NCI-H1417 treated with DMSO at 0.1 percent for 48 hours (cell line): ENCODE measurements around the gene LRRC45.

Experiments
- DNase-seq: peaks from one replicate; lab custom pipeline; 2025; lab: John Stamatoyannopoulos, UW

The LRRC45 gene

DNA sequence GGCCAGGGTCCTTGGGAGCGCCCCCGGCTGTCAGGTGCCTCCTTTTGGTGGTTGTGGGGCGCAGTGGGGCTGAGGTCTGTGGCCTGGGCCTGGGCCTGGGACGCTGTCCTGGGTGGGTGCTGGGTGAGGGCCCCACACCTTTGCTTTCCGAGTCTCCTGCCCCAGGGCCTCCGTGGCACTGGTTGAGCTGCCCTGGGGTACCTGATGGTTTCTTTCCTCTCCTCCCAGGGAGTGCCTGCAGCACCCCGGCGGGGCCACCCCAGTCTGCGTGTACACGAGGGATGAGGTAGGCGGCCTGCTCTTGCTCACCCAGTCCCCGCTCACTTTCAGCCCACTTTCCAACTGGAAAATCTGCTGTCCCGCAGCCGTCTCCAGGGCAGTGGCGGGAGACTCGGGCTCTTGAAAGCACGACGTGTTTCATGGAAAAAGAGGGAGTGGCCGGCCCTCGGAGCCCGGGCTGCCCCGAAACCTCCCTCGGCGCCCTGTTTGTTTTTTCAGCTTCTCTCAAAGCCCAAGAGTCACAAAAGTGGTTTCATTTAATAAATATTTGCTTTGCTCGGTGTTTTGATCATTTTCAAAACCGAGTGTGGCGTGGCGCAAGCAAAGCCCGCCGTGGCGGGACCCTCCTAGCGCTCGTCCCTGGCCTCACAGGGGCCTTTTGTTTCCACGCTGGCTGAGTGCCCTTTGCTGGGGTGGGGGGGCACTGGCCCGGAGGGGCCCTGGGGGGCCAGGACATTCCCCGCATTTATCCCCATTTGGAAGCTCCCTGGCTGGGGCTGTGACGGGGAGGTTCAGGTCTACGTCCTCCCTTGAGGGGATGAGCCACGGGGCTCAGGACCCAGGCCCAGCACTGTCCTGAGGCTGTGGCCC, 28.3 kb upstream of the LRRC45 start:
- DNase-seq, result no peak

DNA sequence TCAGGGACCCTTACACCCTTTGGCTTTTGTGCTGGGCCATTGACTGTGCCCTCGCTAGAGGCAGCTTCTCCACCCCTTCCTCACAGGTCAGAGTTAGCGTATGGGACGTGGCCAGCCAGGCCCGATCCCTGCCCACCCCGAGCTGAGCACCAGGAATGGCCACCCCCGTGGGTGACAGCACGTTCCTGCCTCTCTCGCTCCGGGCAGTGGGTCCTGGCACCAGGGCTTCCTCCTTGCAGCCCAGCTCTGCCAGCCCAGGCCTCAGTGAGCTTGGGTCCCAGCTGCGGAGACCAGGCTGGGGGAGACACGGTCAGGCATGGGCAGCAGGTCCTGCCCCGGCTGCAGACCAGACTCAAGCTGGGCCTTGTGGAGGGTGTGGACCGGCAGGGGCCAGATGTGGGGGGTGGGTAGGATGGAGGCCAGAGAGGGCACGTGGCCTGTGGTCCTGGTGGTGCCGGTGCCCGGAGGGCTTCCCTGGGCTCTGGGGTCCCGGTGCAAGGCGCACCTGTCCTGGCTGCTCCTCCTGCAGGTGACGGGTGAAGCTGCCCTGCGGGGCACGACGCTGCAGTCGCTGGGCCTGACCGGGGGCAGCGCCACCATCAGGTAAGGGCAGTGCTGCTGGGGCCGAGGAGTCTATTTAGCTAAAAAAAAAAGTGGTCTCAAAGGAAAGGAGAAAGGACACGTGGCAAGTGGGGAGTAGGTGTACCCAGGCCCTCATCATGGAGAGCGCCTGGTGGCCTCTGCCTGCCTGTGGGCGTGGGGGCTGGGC, 27.5 kb upstream of the LRRC45 start:
- DNase-seq, result no peak

DNA sequence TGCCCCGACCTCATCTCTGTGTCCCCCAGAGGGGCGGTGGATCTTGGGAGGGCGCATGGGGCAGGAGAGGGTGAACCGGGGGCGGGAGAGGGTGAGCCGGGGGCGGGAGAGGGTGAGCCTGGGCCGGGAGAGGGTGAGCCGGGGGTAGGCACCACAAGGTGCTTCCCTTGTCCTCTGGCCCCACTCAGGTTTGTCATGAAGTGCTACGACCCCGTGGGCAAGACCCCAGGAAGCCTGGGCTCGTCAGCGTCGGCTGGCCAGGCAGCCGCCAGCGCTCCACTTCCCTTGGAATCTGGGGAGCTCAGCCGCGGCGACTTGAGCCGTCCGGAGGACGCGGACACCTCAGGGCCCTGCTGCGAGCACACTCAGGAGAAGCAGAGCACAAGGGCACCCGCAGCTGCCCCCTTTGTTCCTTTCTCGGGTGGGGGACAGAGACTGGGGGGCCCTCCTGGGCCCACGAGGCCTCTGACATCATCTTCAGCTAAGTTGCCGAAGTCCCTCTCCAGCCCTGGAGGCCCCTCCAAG, 26.8 kb upstream of the LRRC45 start:
- DNase-seq, result no peak

DNA sequence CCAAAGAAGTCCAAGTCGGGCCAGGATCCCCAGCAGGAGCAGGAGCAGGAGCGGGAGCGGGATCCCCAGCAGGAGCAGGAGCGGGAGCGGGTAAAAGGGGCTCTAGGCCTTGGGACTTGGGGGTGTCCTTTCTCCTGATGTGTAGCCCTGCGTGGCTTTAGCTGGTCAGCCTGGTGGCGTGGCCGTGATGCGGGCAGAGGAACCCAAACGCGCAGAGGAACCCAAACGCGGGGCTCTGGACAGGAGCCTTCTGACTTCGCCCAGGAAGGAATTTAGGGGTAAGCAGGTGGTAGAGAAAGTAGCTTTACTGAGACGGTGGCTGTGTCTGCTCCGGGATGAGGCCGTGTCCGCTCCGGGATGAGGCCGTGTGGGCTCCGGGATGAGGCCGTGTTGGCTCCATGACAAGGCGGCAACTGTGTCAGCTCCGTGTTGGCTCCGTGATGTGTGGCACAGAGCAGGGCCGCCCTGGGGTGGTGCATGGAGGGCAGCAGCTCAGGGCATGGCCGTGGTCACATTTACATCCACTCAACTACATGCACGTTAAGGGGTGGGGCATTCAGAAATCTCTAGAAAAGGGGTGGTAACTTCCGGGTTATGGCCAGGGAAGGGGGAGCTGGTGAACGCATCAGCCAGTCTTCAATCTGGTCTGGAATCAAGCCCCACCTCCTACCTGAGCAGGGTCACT, 26.2 kb upstream of the LRRC45 start:
- DNase-seq, result no peak

DNA sequence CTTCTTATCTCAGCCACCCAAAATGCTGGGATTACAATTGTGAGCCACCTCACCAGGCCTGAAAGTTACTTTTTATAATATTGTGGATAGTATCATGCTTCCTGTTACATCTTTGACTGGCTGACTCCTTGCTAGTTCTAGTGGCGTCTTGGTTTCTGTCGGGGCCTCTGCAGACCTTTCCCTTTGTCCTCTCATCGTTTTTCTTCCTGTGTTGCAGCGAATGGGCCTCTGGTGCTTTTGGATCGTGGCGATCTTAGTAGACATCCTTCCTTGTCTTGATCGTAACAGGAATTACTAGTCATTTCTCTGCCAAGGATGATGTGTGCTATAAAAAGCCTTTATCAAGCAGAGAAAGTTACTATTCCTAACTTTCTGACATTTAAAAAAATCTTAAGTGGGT, 24.9 kb upstream of the LRRC45 start:
- no peak for DNase-seq

DNA sequence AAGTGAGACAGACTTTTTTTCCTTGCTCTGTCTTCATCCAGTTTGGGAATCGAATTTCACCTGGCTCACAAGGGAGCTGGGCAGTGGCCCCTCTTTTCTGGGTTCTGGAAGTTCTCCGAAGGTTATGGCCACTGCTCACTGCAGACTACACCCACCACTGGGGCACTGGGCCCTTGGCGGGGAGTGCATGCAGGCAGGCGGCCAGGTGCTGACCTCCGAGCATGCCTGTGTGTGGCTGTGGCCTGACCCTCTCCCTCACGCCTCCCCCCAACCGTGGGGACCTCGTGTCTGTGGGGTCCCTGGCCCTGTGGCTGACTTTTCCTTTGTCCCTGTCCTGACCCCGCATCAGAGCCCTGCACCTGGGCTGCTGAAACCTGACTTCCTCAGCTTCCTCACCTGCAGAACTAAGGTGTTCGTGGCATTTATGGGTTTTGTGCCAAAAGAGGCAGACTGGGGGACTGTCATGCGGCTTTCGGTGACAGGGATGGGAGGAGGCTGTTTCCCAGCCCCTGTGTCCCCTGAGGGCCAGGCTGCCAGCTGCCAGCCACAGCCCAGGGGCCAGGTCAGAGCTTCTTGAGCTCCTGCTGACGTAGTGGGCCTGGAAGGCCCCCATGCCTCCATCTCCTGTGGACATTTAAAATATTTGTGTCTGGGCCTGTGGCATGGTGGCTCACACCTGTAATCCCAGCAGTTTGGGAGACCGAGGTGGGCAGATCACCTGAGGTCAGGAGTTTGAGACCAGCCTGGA, 24.2 kb upstream of the LRRC45 start:
- no peak for DNase-seq

DNA sequence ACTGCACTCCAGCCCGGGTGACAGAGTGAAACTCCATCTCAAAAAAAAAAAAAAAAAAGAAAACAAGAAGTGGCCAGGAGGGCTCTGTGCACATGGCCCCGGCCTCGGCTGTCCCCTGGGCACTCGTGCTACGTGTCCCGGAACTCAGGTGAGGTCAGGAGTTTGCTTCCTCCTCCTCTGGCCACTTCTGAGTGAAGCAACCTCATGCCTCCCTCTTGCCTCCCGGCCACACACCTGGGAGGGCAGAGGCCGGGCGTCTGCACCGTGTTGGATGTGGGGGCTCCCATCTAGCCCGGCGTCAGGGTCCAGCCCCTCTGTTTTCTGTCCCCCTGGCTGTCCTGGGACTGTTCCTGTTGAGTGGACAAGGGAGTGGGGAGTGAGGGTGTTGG, 23.5 kb upstream of the LRRC45 start:
- DNase-seq, result no peak

DNA sequence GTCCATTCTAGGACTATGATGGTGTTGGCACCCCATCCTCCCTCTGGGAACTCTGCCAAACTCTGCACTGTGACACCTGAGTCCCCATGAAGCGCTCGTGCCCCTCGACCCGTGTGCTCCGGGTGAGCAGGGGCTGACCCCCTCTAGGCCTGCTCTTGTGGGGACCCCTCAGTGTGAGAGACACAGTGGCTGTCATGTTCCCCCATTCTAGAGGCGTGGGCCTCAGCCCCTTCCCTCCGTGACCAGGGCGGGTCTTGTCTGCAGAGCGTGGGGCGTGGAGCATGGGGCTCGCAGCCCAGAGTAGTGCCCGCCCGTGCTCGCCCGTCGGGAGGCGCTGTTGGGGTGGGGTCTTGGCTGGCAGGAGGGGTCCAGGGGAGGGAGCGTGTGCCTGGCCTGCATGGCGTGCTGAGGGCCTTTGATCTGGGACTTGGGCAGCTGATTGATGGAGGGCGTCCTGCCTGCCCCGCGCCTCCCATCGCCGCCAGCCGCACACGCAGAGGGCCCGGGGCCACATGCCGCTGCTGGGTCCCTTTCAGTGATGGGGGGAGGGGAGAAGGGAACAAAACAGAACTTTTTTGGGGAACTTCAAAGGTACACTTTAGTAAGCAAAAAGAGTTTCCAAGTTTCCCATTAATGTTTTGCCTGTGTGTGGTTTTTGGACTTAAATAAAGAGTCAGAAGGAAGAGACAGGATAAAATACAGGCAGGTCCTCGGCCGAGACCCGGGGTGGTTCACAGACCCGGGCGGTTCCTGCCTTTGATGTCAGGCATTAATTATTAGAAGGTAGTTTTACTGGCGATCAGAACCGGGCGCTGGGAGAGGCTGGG, 22.9 kb upstream of the LRRC45 start:
- no peak for DNase-seq

DNA sequence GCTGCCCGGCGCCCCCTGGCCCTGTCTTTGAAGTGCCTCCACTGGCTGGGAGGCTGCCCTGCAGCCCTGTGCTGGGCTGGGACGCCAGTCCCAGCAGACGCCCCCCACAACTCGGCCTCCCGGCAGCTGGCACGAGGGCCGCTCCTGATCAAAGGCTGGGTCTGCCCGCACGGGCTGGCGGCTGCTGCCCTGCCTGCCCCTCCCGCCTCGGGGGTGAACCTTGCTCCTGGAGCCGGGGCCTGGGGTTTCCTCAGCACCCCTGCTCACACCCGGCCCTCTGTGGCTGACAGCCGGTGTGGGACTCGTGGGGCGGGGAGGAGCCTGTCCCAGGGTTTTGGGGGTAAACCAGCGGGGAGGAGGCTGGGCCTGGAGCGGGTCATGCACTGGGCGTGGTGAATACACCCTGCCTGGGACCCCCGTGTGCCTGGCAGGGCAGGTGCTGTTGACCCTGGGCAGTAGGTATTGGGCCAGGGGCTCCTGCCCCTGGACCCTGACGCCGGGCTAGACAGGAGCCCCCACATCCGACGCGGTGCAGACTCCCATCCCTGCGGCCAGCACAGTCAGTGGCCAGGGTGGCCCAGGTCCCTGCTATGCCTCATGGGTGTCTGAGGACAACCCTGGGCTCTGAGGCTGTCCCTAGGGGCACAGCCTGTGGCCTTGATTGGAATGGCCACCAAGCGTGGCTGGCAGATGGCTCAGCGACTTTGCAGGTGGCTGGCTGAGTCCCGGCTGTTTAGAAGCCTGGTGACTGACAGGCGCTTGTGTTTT, 22.1 kb upstream of the LRRC45 start:
- no peak for DNase-seq

DNA sequence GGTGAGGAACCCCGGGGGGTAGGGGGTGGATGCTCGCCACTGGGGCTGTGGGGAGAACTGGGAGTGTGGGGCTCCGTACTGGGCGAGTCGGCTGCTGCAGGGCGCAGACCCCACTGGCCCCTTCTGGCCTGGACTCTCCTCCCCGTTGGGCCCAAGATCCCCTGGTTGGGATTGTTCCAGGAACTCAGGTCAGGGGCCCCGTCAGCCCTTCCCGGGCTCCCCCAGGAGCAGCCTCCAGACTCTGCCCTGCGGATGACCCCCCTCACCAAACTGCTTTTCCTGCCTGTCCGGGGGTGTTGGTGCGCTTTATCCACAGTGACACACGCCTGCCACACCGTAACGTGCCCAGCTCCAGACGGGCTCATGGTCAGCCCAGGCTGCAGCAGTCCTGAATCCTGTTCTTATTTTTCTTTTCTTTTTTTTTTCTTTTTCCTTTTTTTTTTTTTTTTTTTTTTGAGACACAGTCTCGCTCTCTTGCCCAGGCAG, 21.5 kb upstream of the LRRC45 start:
- DNase-seq, result no peak

DNA sequence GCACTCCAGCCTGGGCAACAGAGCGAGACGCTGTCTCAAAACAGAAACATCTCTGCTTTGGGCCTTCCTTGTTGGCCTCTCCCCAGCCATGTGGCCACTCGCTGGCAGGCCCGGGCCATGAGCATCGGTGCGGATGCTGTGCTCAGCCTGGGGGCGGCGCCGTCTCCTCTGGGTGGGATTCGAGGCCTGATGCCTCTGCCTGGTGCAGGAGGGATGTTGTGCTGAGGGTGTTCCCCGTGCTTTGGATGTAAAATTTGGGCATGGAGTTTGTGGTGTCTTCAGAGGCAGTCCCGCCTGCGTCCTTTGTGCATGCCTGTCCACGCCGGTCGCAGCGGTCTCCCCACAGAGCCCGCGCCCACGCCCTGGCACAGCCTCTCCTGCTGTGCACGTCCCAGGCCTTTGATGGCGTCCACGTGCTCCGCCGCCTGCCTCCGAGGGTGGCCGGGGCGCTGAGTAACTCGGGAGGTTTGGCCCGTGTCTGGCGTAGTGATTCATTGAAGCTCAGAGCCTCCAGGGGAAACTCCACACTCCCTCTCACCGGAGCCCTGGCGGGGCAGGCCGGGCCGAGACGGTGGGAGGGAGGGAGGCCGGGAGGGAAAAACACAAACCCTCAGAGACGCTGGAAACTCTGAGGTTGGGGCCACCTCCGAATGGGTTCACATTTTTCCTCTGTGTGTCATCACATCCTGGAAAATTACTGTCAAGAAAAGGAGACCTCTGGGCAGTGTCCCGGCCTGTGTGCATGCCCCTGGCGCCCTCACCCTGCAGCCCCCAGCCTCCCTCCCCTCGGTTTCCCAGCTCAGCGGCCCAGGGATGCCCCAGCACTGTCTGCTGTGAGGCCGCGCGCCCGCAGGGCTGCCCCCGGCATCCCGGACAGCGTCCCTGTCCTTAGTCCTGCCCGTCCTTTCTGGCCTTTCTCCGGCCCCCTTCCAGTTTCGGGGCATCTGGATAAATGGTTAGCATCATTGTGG, 19.4 kb upstream of the LRRC45 start:
- no peak for DNase-seq

DNA sequence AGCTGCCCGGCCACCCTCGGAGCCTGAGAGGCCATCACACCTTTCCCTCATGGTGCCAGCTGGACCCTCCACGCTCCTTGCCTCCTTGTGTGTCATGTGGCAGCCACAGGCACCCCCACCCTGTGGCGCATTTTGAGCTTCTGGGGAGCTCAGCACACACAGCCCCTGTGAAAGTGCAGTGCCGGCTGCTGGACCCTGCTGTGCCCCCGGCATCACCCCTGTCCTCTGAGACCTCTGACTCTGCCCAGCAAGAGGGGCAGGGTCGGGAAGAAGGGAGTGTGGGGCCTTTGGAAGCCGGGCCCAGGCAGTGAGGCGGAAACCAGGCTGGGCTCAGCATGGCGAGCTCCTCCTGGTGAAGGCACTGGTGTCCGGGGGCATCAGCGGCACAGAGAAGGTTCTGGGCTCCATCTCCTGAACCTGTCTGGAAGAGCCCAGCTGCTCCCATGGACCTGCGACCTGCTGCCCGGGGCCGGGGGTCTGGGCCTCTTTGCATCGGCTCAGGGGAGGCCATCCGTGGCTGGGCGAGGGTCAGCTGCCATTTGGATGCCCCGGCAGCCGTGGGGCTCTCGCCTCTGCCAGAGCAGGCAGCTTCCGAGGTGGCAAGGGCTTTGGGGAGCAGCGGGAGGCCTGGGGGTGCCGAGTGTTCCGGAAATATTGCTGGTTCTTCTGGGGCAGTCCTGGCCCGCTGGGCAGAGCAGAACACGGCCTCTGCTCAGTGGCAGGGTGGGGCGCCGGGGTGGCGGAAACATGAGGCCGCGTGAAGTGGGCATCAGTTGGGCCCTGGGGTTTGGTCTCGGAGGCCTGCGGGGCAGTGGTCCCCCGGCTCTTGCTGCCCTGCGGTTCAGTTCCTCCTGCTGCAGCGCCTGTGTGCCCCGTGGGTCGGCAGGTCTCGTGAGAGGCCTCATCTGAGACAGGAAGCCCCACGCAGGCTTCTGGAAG, 18.3 kb upstream of the LRRC45 start:
- no peak for DNase-seq

DNA sequence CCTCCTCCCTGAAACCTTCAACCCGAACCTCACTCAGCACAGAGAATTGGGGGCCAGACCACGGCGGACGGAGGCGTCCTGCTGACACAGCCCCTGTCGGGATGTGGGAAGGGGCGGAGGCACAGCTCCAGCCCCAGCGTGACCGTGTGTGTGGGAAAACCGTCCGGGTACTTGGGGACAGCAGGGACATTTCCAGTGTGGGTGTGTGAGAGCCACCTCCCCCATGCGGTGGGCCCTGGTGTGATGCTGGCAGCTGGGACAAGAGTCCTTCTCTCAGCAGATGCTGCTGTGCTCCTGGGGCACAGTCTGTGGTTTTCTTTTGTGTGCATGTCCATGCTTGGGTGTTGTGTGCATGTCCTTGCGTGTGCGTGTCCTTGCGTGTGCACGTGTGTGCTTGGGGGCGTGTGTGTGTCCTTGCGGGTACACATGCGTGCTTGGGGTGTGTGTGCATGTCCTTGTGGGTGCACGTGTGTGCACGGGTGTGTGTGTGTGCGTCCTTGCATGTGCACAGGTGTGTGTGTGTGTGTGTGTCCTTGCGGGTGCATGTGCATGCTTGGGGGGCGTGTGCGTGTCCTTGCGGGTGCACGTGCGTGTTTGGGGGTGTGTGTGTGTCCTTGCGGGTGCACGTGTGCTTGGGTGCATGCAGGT, 17.3 kb upstream of the LRRC45 start:
- DNase-seq, result no peak

DNA sequence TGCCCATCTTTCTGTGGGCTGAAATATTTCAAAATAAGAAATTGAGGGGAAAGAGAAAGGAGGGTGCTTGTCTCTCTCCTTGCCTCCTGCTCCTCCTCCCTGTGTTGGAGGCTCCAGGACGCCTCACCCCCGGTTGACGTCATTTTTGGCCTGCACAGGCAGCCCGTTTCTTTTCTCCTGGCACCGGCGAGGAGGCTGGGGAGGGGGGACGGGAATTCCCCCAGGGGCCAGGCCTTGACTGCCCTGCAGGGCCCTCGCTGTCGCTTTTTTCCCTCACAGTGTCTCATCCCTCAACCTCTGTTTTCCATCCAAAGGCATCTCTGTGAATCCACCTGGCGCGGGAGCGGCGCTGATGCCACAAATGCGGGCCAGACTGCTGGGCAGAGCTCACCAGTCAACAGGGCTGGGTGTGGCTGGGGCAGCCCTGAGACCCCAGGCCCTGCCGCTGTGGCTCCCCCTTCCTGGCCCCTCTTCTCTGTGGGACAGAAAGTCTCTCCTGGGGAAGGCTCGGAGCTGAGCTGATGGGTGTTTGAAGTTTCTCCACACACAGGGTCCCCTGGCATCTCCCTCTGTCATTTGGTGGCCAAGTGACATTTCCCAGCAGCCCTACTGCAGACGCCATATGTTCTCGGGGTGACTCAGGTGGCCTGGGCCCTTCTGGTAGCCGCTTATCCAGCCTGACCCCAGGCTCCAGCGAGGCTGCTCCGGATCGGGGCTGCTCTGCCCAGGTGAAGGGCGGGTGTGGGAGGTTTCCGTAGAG, 16.5 kb upstream of the LRRC45 start:
- no peak for DNase-seq

DNA sequence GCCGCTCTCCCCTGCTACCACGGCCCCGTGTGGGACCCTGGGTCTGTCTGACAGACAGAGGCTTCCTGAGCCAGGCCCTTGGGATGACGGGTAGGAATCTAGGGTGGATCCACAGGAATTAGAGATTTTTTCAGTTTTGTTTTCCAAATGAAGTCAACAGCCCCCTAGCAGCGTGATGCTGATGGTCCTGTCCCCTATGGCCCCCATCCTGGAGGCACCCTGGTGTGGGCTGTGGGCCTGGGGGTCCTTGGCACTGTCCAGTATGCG, 15.9 kb upstream of the LRRC45 start:
- no peak for DNase-seq

DNA sequence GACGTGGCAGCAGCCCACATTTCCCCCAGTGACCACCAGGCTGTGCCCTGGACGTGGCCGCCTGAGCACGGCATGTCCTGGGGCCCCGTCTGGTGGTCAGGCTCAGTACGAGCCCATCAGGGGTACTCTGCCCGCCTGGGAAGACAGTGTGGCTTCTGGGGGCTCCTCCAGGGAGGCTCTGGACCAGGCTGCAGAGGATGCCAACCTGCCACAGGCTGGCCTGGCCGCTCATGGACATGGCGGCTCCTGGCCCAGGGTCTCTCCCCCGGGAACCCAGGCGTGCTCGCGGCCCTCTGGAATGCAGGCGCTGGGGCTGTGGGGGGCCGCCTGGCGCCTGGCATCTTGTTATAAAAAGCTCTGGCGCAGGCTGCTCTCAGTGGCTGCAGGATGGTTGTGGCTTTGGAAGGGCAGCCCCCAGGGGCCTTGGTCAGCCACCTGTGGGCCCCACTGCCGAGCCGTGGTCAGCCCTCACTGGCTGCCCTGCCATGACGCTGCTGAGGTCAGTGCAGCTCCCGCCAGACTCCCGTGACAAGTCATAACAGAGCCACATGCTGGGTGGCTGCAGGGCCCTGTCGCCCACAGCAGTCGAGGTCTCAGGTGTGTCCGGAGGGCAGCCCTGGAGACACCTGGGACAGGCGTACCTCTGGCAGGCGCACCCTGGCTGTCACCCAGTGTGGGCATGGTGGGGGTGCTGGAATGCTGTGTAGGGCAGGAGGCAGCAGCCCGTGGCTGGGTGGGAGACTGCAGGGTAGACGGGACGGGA, 15.4 kb upstream of the LRRC45 start:
- DNase-seq, result no peak
